ENCODE data around the gene SYTL3.

DNA sequence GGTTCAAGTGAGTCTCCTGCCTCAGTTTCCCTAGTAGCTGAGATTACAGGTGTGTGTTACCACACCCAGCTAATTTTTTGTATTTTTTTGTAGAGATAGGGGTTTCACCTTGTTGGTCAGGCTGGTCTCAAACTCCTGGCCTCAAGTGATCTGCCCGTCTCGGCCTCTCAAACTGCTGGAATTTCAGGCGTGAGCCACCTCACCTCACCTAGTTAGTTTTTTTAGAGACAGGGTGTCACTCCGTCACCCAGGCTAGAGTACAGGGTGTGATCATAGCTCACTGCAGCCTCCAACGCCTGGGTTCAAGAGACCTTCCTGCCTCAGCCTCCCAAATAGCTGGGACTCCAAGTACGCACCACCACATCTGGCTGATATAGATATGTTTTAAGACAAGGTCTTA, 22.9 kb downstream of the SYTL3 start:
- TF ChIP-seq, protein P1, sequence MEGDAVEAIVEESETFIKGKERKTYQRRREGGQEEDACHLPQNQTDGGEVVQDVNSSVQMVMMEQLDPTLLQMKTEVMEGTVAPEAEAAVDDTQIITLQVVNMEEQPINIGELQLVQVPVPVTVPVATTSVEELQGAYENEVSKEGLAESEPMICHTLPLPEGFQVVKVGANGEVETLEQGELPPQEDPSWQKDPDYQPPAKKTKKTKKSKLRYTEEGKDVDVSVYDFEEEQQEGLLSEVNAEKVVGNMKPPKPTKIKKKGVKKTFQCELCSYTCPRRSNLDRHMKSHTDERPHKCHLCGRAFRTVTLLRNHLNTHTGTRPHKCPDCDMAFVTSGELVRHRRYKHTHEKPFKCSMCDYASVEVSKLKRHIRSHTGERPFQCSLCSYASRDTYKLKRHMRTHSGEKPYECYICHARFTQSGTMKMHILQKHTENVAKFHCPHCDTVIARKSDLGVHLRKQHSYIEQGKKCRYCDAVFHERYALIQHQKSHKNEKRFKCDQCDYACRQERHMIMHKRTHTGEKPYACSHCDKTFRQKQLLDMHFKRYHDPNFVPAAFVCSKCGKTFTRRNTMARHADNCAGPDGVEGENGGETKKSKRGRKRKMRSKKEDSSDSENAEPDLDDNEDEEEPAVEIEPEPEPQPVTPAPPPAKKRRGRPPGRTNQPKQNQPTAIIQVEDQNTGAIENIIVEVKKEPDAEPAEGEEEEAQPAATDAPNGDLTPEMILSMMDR (IDR thresholded peaks at IDR 0.05 in 4 of 5, conservative IDR thresholded peaks at IDR 0.05 in 1 of 5): no peak
- TF ChIP-seq POLR2A (IDR thresholded peaks at IDR 0.05): no peak

All from gastrocnemius medialis (tissue), 4 donors.